HG03066 (cell line): ENCODE data around the gene C16orf87.
"Not testable (repeated sequence)": the region's sequence is repeated elsewhere in the genome, so short reads cannot be mapped to it uniquely, and the experiment has no call there.

ENCODE experiments used
- ATAC-seq: cut with Tn5 transposase; IDR thresholded peaks from one replicate; pipeline ENCODE4 v1.9.1; 2021; ENCODE audit warnings: low read depth; ENCODE audit not compliant: unreplicated experiment

Gene C16orf87

GRCh38 chr16:46830902-46831647 is at the start of gene C16orf87:
Gene C16orf87, minus strand, starts transcription at chr16:46831180. Its CDS starts 31 bp downstream, at chr16:46831149.
- ATAC-seq = peak; percentile 90

GRCh38 chr16:46875243-46875642 is 44.3 kb upstream of the C16orf87 start:
- no peak for ATAC-seq

GRCh38 chr16:46873201-46873600 is 42.2 kb upstream of the C16orf87 start:
- no peak for ATAC-seq

GRCh38 chr16:46871597-46871996 is 40.6 kb upstream of the C16orf87 start:
- no peak for ATAC-seq

- ATAC-seq = not testable (repeated sequence)
These were observed 37.9 kb upstream of the C16orf87 start for GRCh38 chr16:46868891-46869290.

GRCh38 chr16:46867486-46867885 is 36.5 kb upstream of the C16orf87 start:
- ATAC-seq = not testable (repeated sequence)

GRCh38 chr16:46866286-46866685 is 35.3 kb upstream of the C16orf87 start:
- ATAC-seq = no peak

GRCh38 chr16:46862555-46863447 is 31.8 kb upstream of the C16orf87 start:
- no peak for ATAC-seq

- no peak for ATAC-seq
These were observed 28.8 kb upstream of the C16orf87 start for GRCh38 chr16:46859719-46860152.

- no peak for ATAC-seq
These were observed 27.2 kb upstream of the C16orf87 start for GRCh38 chr16:46858151-46858550.

GRCh38 chr16:46857368-46857945 is 26.5 kb upstream of the C16orf87 start:
- ATAC-seq = no peak

- no peak for ATAC-seq
These were observed 24.4 kb upstream of the C16orf87 start for GRCh38 chr16:46855389-46855788.

- ATAC-seq = no peak
These were observed 23.9 kb upstream of the C16orf87 start for GRCh38 chr16:46854846-46855245.

GRCh38 chr16:46853713-46854443 is 22.9 kb upstream of the C16orf87 start:
- ATAC-seq = peak; percentile 75

GRCh38 chr16:46852130-46852529 is 21.1 kb upstream of the C16orf87 start:
- ATAC-seq = no peak

- ATAC-seq = no peak
These were observed 19.9 kb upstream of the C16orf87 start for GRCh38 chr16:46850619-46851555.

- ATAC-seq = no peak
These were observed 18.1 kb upstream of the C16orf87 start for GRCh38 chr16:46848768-46849764.

- ATAC-seq = no peak
These were observed 15.0 kb upstream of the C16orf87 start for GRCh38 chr16:46845952-46846351.
